ENCODE measurements around the gene STOX1. TPM values are rescaled to one million over a fixed set of nuclear protein-coding genes. Genes with fewer than 3 reads are reported as not detected.
"Not testable (repeated sequence)": the region's sequence is repeated elsewhere in the genome, so short reads cannot be mapped to it uniquely, and the experiment has no call there.

The STOX1 gene
- total and polyA plus RNA-seq, 2 of the 13 experiments (the other 11 are each of a cell fraction or from before 2014, with no cell fraction given) = 2.5 to 6.0 TPM

- POLR2A ChIA-PET = interaction anchor here (1.3 kb wide), 1 partner anchor 22 kb away, joined by 3 read pairs; the partner anchor contains the start of gene STOX1
- ATAC-seq (no peak), FAIRE-seq (no peak), DNase-seq (ENCODE audit: low spot score) (no peak)
- H4K20me1 ChIP-seq (ENCODE audit: insufficient read depth, low read length) = no peaks in the 10 kb centered on the region
- CTCF ChIA-PET (ENCODE audit: low intra/inter-chr PET ratio, low total read pairs) = no interaction called here
- in situ Hi-C loops (cut with HindIII; ENCODE audit: extremely low pct_ligation_motif_present, low pct_unique_long_range_greater_than_20kb) = no loop called here
- no peak for TF ChIP-seq TOE1 (CRISPR knock-in tag; IDR thresholded peaks at IDR 0.05)
- no peak for TF ChIP-seq STAG1 (CRISPR knock-in tag; IDR thresholded peaks at IDR 0.05)
- no peak for TF ChIP-seq SNAPC2 (CRISPR knock-in tag; IDR thresholded peaks at IDR 0.05)
- no peak for TF ChIP-seq ZNF687 (CRISPR knock-in tag; IDR thresholded peaks at IDR 0.05)
- no peak for TF ChIP-seq ZIK1 (CRISPR knock-in tag; IDR thresholded peaks at IDR 0.05; ENCODE audit: borderline replicate concordance, low read depth)
- no peak for TF ChIP-seq ZNF354B (CRISPR knock-in tag; IDR thresholded peaks at IDR 0.05)
- TF ChIP-seq ZNF629 (CRISPR knock-in tag; conservative IDR thresholded peaks at IDR 0.05) = peak; percentile 87
- no peak for TF ChIP-seq ZNF136 (CRISPR knock-in tag; IDR thresholded peaks at IDR 0.05; ENCODE audit: low read depth)
- TF ChIP-seq E2F2 (CRISPR knock-in tag; IDR thresholded peaks at IDR 0.05; ENCODE audit: borderline replicate concordance) = no peak
- TF ChIP-seq KDM1A (CRISPR knock-in tag; IDR thresholded peaks at IDR 0.05) = 0 out of 2 replicates have a peak, but pooled peaks have one; percentile 30
- intact Hi-C loops (cut with micrococcal nuclease; ENCODE audit: unreplicated experiment) = no loop called here
- H3K27ac ChIP-seq (ENCODE audit: extremely low read length, insufficient read depth, low read length) = no peak overlapping the region
- H3K4me2 ChIP-seq (ENCODE audit: low read depth, low read length) = no peak overlapping the region
- no peak overlapping the region for H2AFZ ChIP-seq (ENCODE audit: low read length)
- H3K4me3 ChIP-seq (replicated peaks in 1 of 3; ENCODE audit: insufficient read depth in 1 of 3, low read depth in 2 of 3, low read length in 3 of 3) = no peak overlapping the region
- no peaks in the 10 kb centered on the region for H3K36me3 ChIP-seq (replicated peaks in 1 of 2; ENCODE audit: control insufficient read depth in 1 of 2, insufficient read depth in 2 of 2, low read length in 2 of 2)
- BruUV-seq (replicated peaks) = no TSS peak
- H3K9me3 ChIP-seq (ENCODE audit: low read length) = no peaks in the 10 kb centered on the region
- H3K4me1 ChIP-seq (ENCODE audit: insufficient read depth, low read length) = peaks cover 40% of the 10 kb centered on the region
- H3K9ac ChIP-seq (ENCODE audit: insufficient read depth, low read depth, low read length) = no peak overlapping the region
- 100% methylated on average over 1 of the region's 1 CpG for WGBS (ENCODE audit: low lambda C conversion rate)
- no peaks in the 10 kb centered on the region for H3K79me2 ChIP-seq (ENCODE audit: insufficient read depth, low read length)
- H3K27me3 ChIP-seq (ENCODE audit: control insufficient read depth in 1 of 2, insufficient read depth in 2 of 2, low read length in 2 of 2) = no peaks in the 10 kb centered on the region
Observed at GRCh38 chr10:68804692-68805091, 22.6 kb upstream of the STOX1 start.

- peaks cover 32% of the 10 kb centered on the region for H3K4me1 ChIP-seq (ENCODE audit: insufficient read depth, low read length)
- intact Hi-C loops (cut with micrococcal nuclease; ENCODE audit: unreplicated experiment); CTCF ChIA-PET (ENCODE audit: low intra/inter-chr PET ratio, low total read pairs); DNase-seq (ENCODE audit: low spot score); BruUV-seq (replicated peaks); in situ Hi-C loops (cut with HindIII; ENCODE audit: extremely low pct_ligation_motif_present, low pct_unique_long_range_greater_than_20kb); H3K27ac ChIP-seq (ENCODE audit: extremely low read length, insufficient read depth, low read length); FAIRE-seq; H3K9ac ChIP-seq (ENCODE audit: insufficient read depth, low read depth, low read length); H3K4me2 ChIP-seq (ENCODE audit: low read depth, low read length); H2AFZ ChIP-seq (ENCODE audit: low read length); ATAC-seq; H3K9me3 ChIP-seq (ENCODE audit: low read length); H3K4me3 ChIP-seq (replicated peaks in 1 of 3; ENCODE audit: insufficient read depth in 1 of 3, low read depth in 2 of 3, low read length in 3 of 3); H3K27me3 ChIP-seq (ENCODE audit: control insufficient read depth in 1 of 2, insufficient read depth in 2 of 2, low read length in 2 of 2); H4K20me1 ChIP-seq (ENCODE audit: insufficient read depth, low read length); H3K79me2 ChIP-seq (ENCODE audit: insufficient read depth, low read length); H3K36me3 ChIP-seq (replicated peaks in 1 of 2; ENCODE audit: control insufficient read depth in 1 of 2, insufficient read depth in 2 of 2, low read length in 2 of 2): not testable (repeated sequence)
- 81% methylated on average over 9 of the region's 9 CpGs for WGBS (ENCODE audit: low lambda C conversion rate)
- POLR2A ChIA-PET = interaction anchor here (1.4 kb wide), 1 partner anchor 16 kb away, joined by 3 read pairs; the partner anchor contains the start of gene STOX1
Observed at GRCh38 chr10:68810830-68811229, 16.5 kb upstream of the STOX1 start.
